Colonic mucosa (tissue), 4 donors: ENCODE results near the gene CAPZB. TPM values are rescaled to one million over a fixed set of nuclear protein-coding genes. Genes with fewer than 3 reads are reported as not detected.

Experiments
- DNase-seq: peaks from one replicate; pipeline ENCODE4 v3.0.0-alpha.2; 2020
- H3K27ac ChIP-seq: fragments of 200-600 bp; one replicate; pipeline ENCODE4 v1.8.0; 2021
- H3K27me3 ChIP-seq: fragments of 200-600 bp; one replicate; pipeline ENCODE4 v1.8.0; 2021
- H3K36me3 ChIP-seq: fragments of 200-600 bp; one replicate; pipeline ENCODE4 v1.8.0; 2021
- H3K4me1 ChIP-seq: fragments of 200-600 bp; one replicate; pipeline ENCODE4 v1.8.0; 2021; ENCODE audit warnings: mild to moderate bottlenecking
- H3K4me3 ChIP-seq: fragments of 200-600 bp; one replicate; pipeline ENCODE4 v1.8.0; 2021
- H3K9ac ChIP-seq, 2 donors: one replicate each; pipeline ENCODE4 v1.7.0; 2013; ENCODE audit warnings: control low read depth in 2 of 2, low read depth in 2 of 2, low read length in 2 of 2
- H3K9me3 ChIP-seq: fragments of 200-600 bp; one replicate; pipeline ENCODE4 v1.8.0; 2021
- CTCF ChIP-seq: fragments of 200-600 bp; IDR thresholded peaks from one replicate; pipeline ENCODE4 v1.8.0; 2022; ENCODE audit warnings: antibody characterized with exemption, mild to moderate bottlenecking
- intact Hi-C: fragments of 100-400 bp; cut with DNase I; formaldehyde crosslinking; loops from one replicate; pipeline ENCODE4 v1.14.1; 2022
- total RNA-seq, 2 donors: library from RNA; stranded (reverse); fragmentation: NEBNext Ultra II Directional in 1 of 2; extraction: Animal tissue kit (Norgen Biotek cat#: 25700) in 1 of 2; gene quantifications; one replicate each; pipeline ENCODE4 v1.2.1, GENCODE V29; 2021
- donor health status: healthy.
- donor health status: DM: no; HTN: no; CAD: no.
- donor health status: DM: no; HTN: no; CAD: no.

Gene CAPZB
- total RNA-seq, 2 donors from 2014 or later = 397 to 407 TPM

GRCh38 chr1:19456968-19457441 is 28.3 kb downstream of the CAPZB start:
- Histone ChIP-seq H3K4me3 (no peak overlapping the region), H3K4me1 (peaks cover 38% of the 10 kb centered on the region), H3K27ac (no peak overlapping the region)

GRCh38 chr1:19455353-19455752 is 30.0 kb downstream of the CAPZB start:
- H3K9ac ChIP-seq = no peak overlapping the region
- H3K9me3 ChIP-seq = no peaks in the 10 kb centered on the region
- peak overlapping the region; percentile 39 for H3K27ac ChIP-seq
- intact Hi-C loops = no loop called here
- no peak overlapping the region for H3K4me3 ChIP-seq
- TF ChIP-seq CTCF = no peak
- DNase-seq = no peak
- H3K27me3 ChIP-seq = no peaks in the 10 kb centered on the region
- no peaks in the 10 kb centered on the region for H3K36me3 ChIP-seq
- H3K4me1 ChIP-seq = peaks cover 42% of the 10 kb centered on the region

More at GRCh38 chr1:19456968-19457441, 28.3 kb downstream of the CAPZB start:
- TF ChIP-seq CTCF = no peak
- Histone ChIP-seq H3K9ac (no peak overlapping the region), H3K27me3 (no peaks in the 10 kb centered on the region), H3K36me3 (no peaks in the 10 kb centered on the region), H3K9me3 (no peaks in the 10 kb centered on the region)
- intact Hi-C loops = no loop called here
- DNase-seq = no peak

- Histone ChIP-seq H3K27ac (peak overlapping the region; percentile 39), H3K4me3 (no peak overlapping the region), H3K9me3 (no peaks in the 10 kb centered on the region), H3K9ac (peak overlapping the region in 1 of 2 donors; percentile 43), H3K27me3 (no peaks in the 10 kb centered on the region), H3K4me1 (peaks cover 42% of the 10 kb centered on the region), H3K36me3 (no peaks in the 10 kb centered on the region)
- no peak for DNase-seq
- TF ChIP-seq CTCF = no peak
- intact Hi-C loops = no loop called here
Measured at GRCh38 chr1:19454265-19455146, 30.8 kb downstream of the CAPZB start.

- H3K4me1 ChIP-seq = peaks cover 38% of the 10 kb centered on the region
Measured at GRCh38 chr1:19453741-19454201, 31.6 kb downstream of the CAPZB start.

GRCh38 chr1:19452221-19452663 is 33.1 kb downstream of the CAPZB start:
- Histone ChIP-seq H3K9ac (peak overlapping the region; percentile 26 to 37), H3K4me3 (no peak overlapping the region), H3K9me3 (no peaks in the 10 kb centered on the region), H3K27ac (peak overlapping the region; percentile 69), H3K4me1 (peaks cover 35% of the 10 kb centered on the region), H3K36me3 (no peaks in the 10 kb centered on the region), H3K27me3 (no peaks in the 10 kb centered on the region)
- TF ChIP-seq CTCF = no peak
- intact Hi-C loops = no loop called here
- peak; percentile 52 for DNase-seq

More at GRCh38 chr1:19453741-19454201, 31.6 kb downstream of the CAPZB start:
- Histone ChIP-seq H3K27ac (peak overlapping the region; percentile 39), H3K9ac (peak overlapping the region in 1 of 2 donors; percentile 43), H3K4me3 (no peak overlapping the region), H3K36me3 (no peaks in the 10 kb centered on the region), H3K27me3 (no peaks in the 10 kb centered on the region), H3K9me3 (no peaks in the 10 kb centered on the region)
- intact Hi-C loops = no loop called here
- TF ChIP-seq CTCF = no peak
- DNase-seq = no peak
